Osteocyte (in vitro differentiated cells): ENCODE results near the gene IFT172. TPM values are rescaled to one million over a fixed set of nuclear protein-coding genes. Genes with fewer than 3 reads are reported as not detected.

Experiments used
- DNase-seq: peaks from one replicate; pipeline ENCODE4 v3.0.0; 2021; ENCODE audit warnings: mixed read lengths; ENCODE audit not compliant: unreplicated experiment; ENCODE audit errors: extremely low spot score
- H3K27ac Mint-ChIP-seq: one replicate; pipeline ENCODE4 v1.8.0; 2021; ENCODE audit warnings: mild to moderate bottlenecking, mixed read lengths; ENCODE audit not compliant: unreplicated experiment
- H3K27me3 Mint-ChIP-seq: one replicate; pipeline ENCODE4 v1.8.0; 2021; ENCODE audit warnings: mixed read lengths; ENCODE audit not compliant: unreplicated experiment
- H3K36me3 Mint-ChIP-seq: one replicate; pipeline ENCODE4 v1.8.0; 2021; ENCODE audit warnings: mixed read lengths; ENCODE audit not compliant: unreplicated experiment
- H3K4me1 Mint-ChIP-seq: one replicate; pipeline ENCODE4 v1.8.0; 2021; ENCODE audit warnings: mixed read lengths; ENCODE audit not compliant: unreplicated experiment
- H3K4me3 Mint-ChIP-seq: one replicate; pipeline ENCODE4 v1.8.0; 2021; ENCODE audit warnings: mild to moderate bottlenecking, moderate library complexity, mixed read lengths; ENCODE audit not compliant: unreplicated experiment
- H3K9me3 Mint-ChIP-seq: one replicate; pipeline ENCODE4 v1.8.0; 2021; ENCODE audit warnings: mixed read lengths; ENCODE audit not compliant: unreplicated experiment
- CTCF ChIP-seq: fragments of 200-600 bp; sonication (generic); IDR thresholded peaks from 2 replicates; pipeline ENCODE4 v1.5.0; 2021; ENCODE audit warnings: antibody characterized with exemption, mild to moderate bottlenecking, moderate library complexity
- total RNA-seq: library from RNA; stranded (reverse); gene quantifications from 2 replicates; pipeline ENCODE4 v1.2.1, GENCODE V29; 2021

Gene IFT172
- total RNA-seq, 1 donor from 2014 or later: 42.5 TPM

DNA sequence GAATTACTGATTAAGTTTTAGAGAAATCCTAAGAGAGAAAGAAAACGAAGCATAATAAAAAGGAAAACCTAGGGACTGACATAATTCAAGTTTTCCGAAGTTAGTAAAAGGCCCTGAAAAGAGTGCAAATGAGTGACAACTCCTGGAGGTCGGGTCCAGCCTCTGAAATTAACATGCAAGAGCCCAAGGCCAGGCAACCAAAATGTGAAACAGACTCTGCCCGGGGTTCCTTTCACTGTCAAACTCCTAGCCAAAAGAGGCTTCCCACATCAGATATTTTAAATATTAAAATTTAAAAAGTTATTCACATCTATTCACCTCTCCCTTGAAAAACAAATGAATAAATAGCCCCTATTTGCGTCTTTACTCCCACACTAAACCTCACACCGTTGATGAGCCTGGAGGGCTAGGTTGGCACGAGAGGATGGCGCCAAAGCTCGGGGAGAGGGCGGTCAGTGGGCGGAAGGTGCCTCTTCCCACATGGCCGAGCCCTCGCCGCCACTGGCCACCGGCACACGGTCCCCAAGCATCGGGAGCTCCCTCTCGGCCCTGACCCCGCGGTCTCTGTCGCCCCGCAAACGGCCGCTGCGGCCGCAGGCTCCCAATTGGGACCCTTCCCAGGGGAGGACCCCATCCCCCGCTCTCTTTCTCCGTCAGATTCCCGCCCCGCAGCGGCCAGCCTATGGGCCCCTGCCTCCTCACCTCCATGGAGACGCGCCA, 80.8 kb downstream of the IFT172 start:
- Mint-ChIP-seq H3K4me3 (peak overlapping the region; percentile 89), H3K4me1 (peaks cover 29% of the 10 kb centered on the region), H3K27ac (peak overlapping the region; percentile 88), H3K36me3 (peaks cover 4% of the 10 kb centered on the region), H3K27me3 (no peaks in the 10 kb centered on the region), H3K9me3 (no peaks in the 10 kb centered on the region)
- DNase-seq: no peak
- no peak for TF ChIP-seq CTCF

DNA sequence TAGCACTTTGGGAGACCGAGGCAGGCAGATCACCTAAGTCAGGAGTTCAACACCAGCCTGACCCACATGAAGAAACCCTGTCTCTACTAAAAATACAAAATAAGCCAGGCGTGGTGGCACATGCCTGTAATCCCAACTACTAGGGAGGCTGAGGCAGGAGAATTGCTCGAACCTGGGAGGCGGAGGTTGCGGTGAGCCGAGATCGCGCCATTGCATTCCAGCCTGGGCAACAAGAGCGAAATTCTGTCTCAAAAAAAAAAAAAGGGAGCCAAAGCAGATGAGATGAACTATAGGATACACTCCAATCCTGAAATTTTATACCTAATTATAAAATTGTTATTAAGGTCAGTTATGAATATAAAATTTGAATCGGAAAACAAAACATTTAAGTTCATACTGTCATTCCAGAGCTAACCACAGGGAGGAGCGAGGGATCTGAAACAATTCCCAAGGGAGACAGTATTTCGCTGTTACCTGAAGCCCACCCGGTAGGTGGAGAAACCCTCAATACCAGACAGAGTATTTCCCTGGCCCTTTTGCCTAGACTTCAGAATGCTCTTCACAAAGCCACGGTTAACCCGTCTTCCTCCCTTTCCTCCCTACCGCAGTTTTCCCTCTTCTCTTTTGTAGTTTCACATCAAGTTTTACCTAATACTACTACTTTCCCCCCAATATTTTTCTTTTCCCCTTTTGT, 81.6 kb downstream of the IFT172 start:
- Mint-ChIP-seq H3K4me1 (peaks cover 30% of the 10 kb centered on the region), H3K27me3 (no peaks in the 10 kb centered on the region), H3K9me3 (no peaks in the 10 kb centered on the region), H3K36me3 (peaks cover 4% of the 10 kb centered on the region), H3K27ac (peak overlapping the region; percentile 88), H3K4me3 (peak overlapping the region; percentile 89)
- peak; percentile 63 for TF ChIP-seq CTCF
- no peak for DNase-seq

- peaks cover 2% of the 10 kb centered on the region for H3K36me3 Mint-ChIP-seq
- no peak overlapping the region for H3K4me3 Mint-ChIP-seq
- peaks cover 16% of the 10 kb centered on the region for H3K4me1 Mint-ChIP-seq
- no peaks in the 10 kb centered on the region for H3K9me3 Mint-ChIP-seq
- peak overlapping the region; percentile 85 for H3K27ac Mint-ChIP-seq
- no peak for TF ChIP-seq CTCF
- no peaks in the 10 kb centered on the region for H3K27me3 Mint-ChIP-seq
- no peak for DNase-seq
Observed at GRCh38 chr2:27400348-27401135, 89.0 kb downstream of the IFT172 start.

DNA sequence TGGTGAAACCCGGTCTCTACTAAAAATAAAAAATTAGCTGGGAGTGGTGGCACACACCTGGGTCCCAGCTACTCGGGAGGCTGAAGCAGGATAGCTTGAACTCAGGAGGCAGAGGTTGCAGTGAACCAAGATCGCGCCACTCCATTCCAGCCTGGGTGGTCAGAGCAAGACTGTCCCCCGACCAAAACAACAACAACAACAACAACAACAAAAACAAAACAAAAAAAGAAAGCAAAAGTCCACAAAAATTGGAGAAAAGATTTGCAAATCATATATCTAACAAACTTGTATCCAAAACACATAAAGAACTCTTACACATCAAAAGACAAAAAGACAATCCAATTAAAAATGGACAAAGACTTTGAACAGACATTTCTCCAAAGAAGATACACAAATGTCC, 90.6 kb downstream of the IFT172 start:
- no peak for DNase-seq
- Mint-ChIP-seq H3K4me1 (peaks cover 16% of the 10 kb centered on the region), H3K27ac (no peak overlapping the region), H3K4me3 (no peak overlapping the region), H3K9me3 (no peaks in the 10 kb centered on the region), H3K27me3 (no peaks in the 10 kb centered on the region), H3K36me3 (peaks cover 2% of the 10 kb centered on the region)
- TF ChIP-seq CTCF: no peak

Other genes with a start within 250 kb of the IFT172 start
- not detected in 2 replicates for gene SLC30A3, start 226.7 kb downstream of the IFT172 start, total RNA-seq
- not detected in 2 replicates for gene DNAJC5G, start 214.3 kb downstream of the IFT172 start, total RNA-seq
- gene TRIM54, start 207.3 kb downstream of the IFT172 start, total RNA-seq: not detected in 2 replicates
- 2.6 and 4.1 TPM in 2 replicates for gene UCN, start 181.3 kb downstream of the IFT172 start, total RNA-seq
- gene MPV17, start 166.6 kb downstream of the IFT172 start, total RNA-seq: 76.0 and 85.5 TPM in 2 replicates
- gene GTF3C2, start 133.0 kb downstream of the IFT172 start, total RNA-seq: 57.4 and 59.4 TPM in 2 replicates
- 50.0 and 50.4 TPM in 2 replicates for gene EIF2B4, start 119.4 kb downstream of the IFT172 start, total RNA-seq
- gene SNX17, start 119.1 kb downstream of the IFT172 start, total RNA-seq: 124 and 134 TPM in 2 replicates
- 15.7 and 19.1 TPM in 2 replicates for gene ZNF513, start 109.0 kb downstream of the IFT172 start, total RNA-seq
- gene PPM1G, start 80.2 kb downstream of the IFT172 start, total RNA-seq: 70.7 and 74.2 TPM in 2 replicates
- gene NRBP1, start 61.1 kb downstream of the IFT172 start, total RNA-seq: 129 and 137 TPM in 2 replicates
- 2.3 and 3.2 TPM in 2 replicates for gene KRTCAP3, start 47.4 kb downstream of the IFT172 start, total RNA-seq
- gene FNDC4, start 5.5 kb upstream of the IFT172 start, total RNA-seq: 9.6 and 10.5 TPM in 2 replicates
- not detected in 2 replicates for gene GCKR, start 7.1 kb upstream of the IFT172 start, total RNA-seq
- gene ZNF512, start 93.3 kb upstream of the IFT172 start, total RNA-seq: 43.6 and 52.5 TPM in 2 replicates
- gene CCDC121, start 139.3 kb upstream of the IFT172 start, total RNA-seq: 2.1 and 2.5 TPM in 2 replicates
- 28.6 and 28.8 TPM in 2 replicates for gene GPN1, start 139.3 kb upstream of the IFT172 start, total RNA-seq
- 37.9 and 41.2 TPM in 2 replicates for gene SUPT7L, start 173.9 kb upstream of the IFT172 start, total RNA-seq
- 20.5 and 20.7 TPM in 2 replicates for gene SLC4A1AP, start 174.1 kb upstream of the IFT172 start, total RNA-seq